H7 (cell line): ENCODE results near the gene UBR7. TPM values are rescaled to one million over a fixed set of nuclear protein-coding genes. Genes with fewer than 3 reads are reported as not detected.
A peak's percentile ranks its signal among the peaks of the same experiment; 100 is the strongest.

Experiments used
- DNase-seq: peaks from one replicate; pipeline ENCODE4 v3.0.0; 2012
- H3K27me3 ChIP-seq: 2 replicates; pipeline ENCODE4 v1.6.0; 2011; ENCODE audit warnings: mild to moderate bottlenecking, low read length; ENCODE audit not compliant: control insufficient read depth, insufficient read depth
- H3K36me3 ChIP-seq: replicated peaks from 2 replicates; pipeline ENCODE4 v1.5.1; 2011; ENCODE audit warnings: low read length; ENCODE audit not compliant: control insufficient read depth, insufficient read depth
- H3K4me3 ChIP-seq: 2 replicates; pipeline ENCODE4 v1.5.1; 2011; ENCODE audit warnings: low read depth, mild to moderate bottlenecking, control low read depth, low read length, moderate library complexity; ENCODE audit not compliant: insufficient read depth
- total RNA-seq: library from RNA; depleted of rRNA; stranded (reverse); fragments of >200 nt; shearing (Covaris generic); gene quantifications from 2 replicates; pipeline ENCODE4 v1.2.3, GENCODE V29; 2014

Gene UBR7
- total RNA-seq, 1 experiment from 2014 or later = 45.7 TPM

- no peaks in the 10 kb centered on the region for H3K36me3 ChIP-seq
- DNase-seq = no peak
- no peak overlapping the region for H3K4me3 ChIP-seq
- no peaks in the 10 kb centered on the region for H3K27me3 ChIP-seq
These were observed 31.6 kb upstream of the UBR7 start for GRCh38 chr14:93175492-93175891.

GRCh38 chr14:93183596-93184317, 23.3 kb upstream of the UBR7 start:
- DNase-seq = no peak

GRCh38 chr14:93184391-93185348, 22.4 kb upstream of the UBR7 start, which contains the start of the genes LYSET and MOAP1:
Gene LYSET, plus strand, starts transcription at chr14:93185317. Its CDS starts 89 bp downstream, at chr14:93185406.
Gene MOAP1, minus strand, starts transcription at chr14:93184897. Its CDS starts 655 bp downstream, at chr14:93184242.
- Histone ChIP-seq H3K4me3 (peak within 1 kb of the TSS; percentile 79), H3K36me3 (peaks cover 3% of the 10 kb centered on the region; the same call in 1 of the 2 replicates), H3K27me3 (no peaks in the 10 kb centered on the region)
- DNase-seq = peak; percentile 97

More at GRCh38 chr14:93183596-93184317, 23.3 kb upstream of the UBR7 start:
- Histone ChIP-seq H3K27me3 (no peaks in the 10 kb centered on the region), H3K36me3 (peaks cover 3% of the 10 kb centered on the region; the same call in 1 of the 2 replicates), H3K4me3 (peak overlapping the region; percentile 79)

GRCh38 chr14:93185349-93185720, 21.7 kb upstream of the UBR7 start:
- H3K36me3 ChIP-seq = peaks cover 3% of the 10 kb centered on the region; the same call in 1 of the 2 replicates
- no peaks in the 10 kb centered on the region for H3K27me3 ChIP-seq
- DNase-seq = no peak
- peak overlapping the region; percentile 79 for H3K4me3 ChIP-seq

- H3K36me3 ChIP-seq = peaks cover 3% of the 10 kb centered on the region; the same call in 1 of the 2 replicates
- H3K27me3 ChIP-seq = no peaks in the 10 kb centered on the region
- no peak overlapping the region for H3K4me3 ChIP-seq
- DNase-seq = no peak
These were observed 20.6 kb upstream of the UBR7 start for GRCh38 chr14:93186466-93186865.

GRCh38 chr14:93186956-93187355, 20.1 kb upstream of the UBR7 start:
- DNase-seq = no peak
- Histone ChIP-seq H3K4me3 (no peak overlapping the region), H3K36me3 (peaks cover 3% of the 10 kb centered on the region; the same call in 1 of the 2 replicates), H3K27me3 (no peaks in the 10 kb centered on the region)

GRCh38 chr14:93195316-93195999, 11.6 kb upstream of the UBR7 start:
- Histone ChIP-seq H3K36me3 (no peaks in the 10 kb centered on the region), H3K4me3 (no peak overlapping the region), H3K27me3 (no peaks in the 10 kb centered on the region)
- no peak for DNase-seq

- no peak overlapping the region for H3K4me3 ChIP-seq
- no peak for DNase-seq
- H3K36me3 ChIP-seq = no peaks in the 10 kb centered on the region
- H3K27me3 ChIP-seq = no peaks in the 10 kb centered on the region
These were observed 8.0 kb upstream of the UBR7 start for GRCh38 chr14:93199031-93199430.

GRCh38 chr14:93200553-93200952, 6.5 kb upstream of the UBR7 start:
- no peaks in the 10 kb centered on the region for H3K36me3 ChIP-seq
- no peak overlapping the region for H3K4me3 ChIP-seq

GRCh38 chr14:93201155-93201704, 5.8 kb upstream of the UBR7 start:
- no peaks in the 10 kb centered on the region for H3K36me3 ChIP-seq
- no peak overlapping the region for H3K4me3 ChIP-seq
- no peak for DNase-seq
- H3K27me3 ChIP-seq = no peaks in the 10 kb centered on the region

More at GRCh38 chr14:93200553-93200952, 6.5 kb upstream of the UBR7 start:
- H3K27me3 ChIP-seq = no peaks in the 10 kb centered on the region
- DNase-seq = no peak

GRCh38 chr14:93207468-93208308, 632 bp downstream of the UBR7 start:
- H3K4me3 ChIP-seq = peak overlapping the region; percentile 91
- no peaks in the 10 kb centered on the region for H3K27me3 ChIP-seq
- no peaks in the 10 kb centered on the region; the same call in none of the 2 replicates for H3K36me3 ChIP-seq
- peak; percentile 79 for DNase-seq

- DNase-seq = no peak
- Histone ChIP-seq H3K4me3 (no peak overlapping the region), H3K27me3 (no peaks in the 10 kb centered on the region), H3K36me3 (peaks cover 1% of the 10 kb centered on the region)
These were observed 5.4 kb downstream of the UBR7 start for GRCh38 chr14:93212432-93212831.

GRCh38 chr14:93214598-93214997, 7.5 kb downstream of the UBR7 start:
- Histone ChIP-seq H3K27me3 (no peaks in the 10 kb centered on the region), H3K36me3 (peaks cover 1% of the 10 kb centered on the region), H3K4me3 (no peak overlapping the region)
- no peak for DNase-seq
